Activated CD4-positive, alpha-beta T cell treated with anti-CD3 and anti-CD28 coated beads, Interleukin-2, Interleukin-4, amounts not matched to agents 100 ng/mL and 50 ng/mL, durations not matched to agents 16 hours and 8 hours (primary cell): ENCODE results near the gene CEP44.
"Not testable (repeated sequence)": the region's sequence is repeated elsewhere in the genome, so short reads cannot be mapped to it uniquely, and the experiment has no call there.

ENCODE experiments used
- DNase-seq: peaks from one replicate; pipeline ENCODE4 v3.0.0-alpha.2; 2020; ENCODE audit warnings: low spot score

The CEP44 gene

DNA sequence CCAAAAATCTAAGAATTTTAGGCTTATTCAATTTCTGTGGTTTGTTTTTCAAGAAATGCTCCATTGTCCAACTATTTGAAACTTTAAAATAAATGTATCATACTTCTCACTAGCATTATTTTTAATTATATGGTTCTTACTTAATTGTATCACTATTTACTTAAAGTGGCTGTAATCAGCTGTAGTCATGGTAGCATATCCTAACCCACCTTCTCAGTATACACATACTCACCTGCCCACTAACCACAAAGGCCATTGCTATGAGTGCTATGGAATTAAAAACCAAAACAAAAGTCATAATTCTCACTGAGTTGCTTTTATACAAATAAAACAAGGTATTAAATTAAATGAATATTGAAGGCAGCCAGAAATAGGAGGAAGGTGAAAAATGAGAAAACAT is 5.2 kb upstream of the CEP44 start:
- no peak for DNase-seq

DNA sequence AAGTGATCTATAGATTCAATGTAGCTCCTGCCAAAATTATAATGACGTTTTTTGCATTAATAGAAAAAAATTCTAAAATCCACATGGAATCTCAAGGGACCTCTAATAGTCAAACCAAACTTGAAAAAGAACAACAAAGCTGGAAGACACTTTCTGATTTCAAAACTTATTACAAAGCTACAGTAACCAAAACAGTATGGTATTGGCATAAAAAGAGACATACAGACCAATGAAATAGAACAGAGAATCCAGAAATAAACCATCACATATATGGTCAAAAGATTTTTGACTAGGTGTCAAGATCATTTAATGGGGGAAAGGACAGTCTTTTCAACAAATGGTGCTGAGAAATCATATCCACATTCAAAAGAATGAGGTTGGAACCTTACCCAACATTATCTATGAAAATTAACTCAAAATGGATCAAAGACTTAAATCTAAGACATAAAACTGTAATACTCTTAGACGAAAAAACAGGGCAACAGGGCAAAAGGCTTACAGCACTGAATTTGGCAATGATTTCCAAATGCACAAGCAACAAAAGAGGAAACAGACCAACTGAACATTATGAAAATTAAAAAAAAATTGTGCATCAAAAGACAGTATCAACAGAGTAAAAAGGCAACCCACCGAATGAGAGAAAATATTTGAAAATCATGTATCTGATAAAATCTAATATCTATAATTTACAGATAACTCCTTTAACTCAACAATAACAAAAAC is 4.1 kb upstream of the CEP44 start:
- no peak for DNase-seq

DNA sequence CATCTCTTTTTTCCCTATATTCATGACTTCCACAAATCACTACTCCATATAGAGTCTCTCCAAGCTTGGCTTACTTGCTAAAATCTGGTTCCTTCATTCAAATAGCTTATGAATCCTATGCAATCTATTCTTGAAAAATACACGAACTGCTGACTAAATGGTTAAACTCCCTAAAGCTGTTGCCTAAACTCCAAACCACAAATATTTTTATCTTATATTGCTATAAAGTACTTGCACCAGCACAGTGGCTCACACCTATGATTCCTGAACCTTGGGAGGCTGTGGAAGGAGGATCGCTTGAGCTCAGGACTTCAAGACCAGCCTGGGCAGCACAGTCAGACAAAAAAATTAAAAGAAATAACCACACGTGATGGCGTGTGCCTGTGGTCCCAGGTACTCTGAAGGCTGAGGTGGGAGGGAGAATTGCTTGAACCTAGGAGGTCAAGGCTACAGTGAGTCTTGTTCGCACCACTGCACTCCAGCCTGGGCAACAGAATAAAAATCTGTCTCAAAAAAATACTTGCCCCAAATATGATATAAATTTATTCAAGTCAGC is 2.5 kb upstream of the CEP44 start:
- DNase-seq: no peak

DNA sequence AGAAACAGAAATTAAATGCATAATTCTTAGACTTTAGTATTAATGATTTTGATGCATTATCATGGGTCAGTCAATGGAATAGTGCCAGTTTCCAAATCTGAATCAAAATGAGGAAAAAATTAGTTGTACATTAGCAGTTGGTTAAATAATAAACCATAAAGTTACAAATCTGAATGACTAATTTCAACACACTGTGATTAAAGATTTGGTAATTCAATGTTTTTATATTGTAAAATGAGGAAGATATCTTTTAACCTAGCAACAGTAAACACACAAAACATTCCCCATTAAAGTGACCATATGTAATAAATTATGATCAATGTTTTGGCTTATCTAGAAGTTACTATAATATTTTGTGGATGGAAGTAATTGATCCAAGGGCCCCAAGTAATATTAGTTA is 1.8 kb upstream of the CEP44 start:
- no peak for DNase-seq

DNA sequence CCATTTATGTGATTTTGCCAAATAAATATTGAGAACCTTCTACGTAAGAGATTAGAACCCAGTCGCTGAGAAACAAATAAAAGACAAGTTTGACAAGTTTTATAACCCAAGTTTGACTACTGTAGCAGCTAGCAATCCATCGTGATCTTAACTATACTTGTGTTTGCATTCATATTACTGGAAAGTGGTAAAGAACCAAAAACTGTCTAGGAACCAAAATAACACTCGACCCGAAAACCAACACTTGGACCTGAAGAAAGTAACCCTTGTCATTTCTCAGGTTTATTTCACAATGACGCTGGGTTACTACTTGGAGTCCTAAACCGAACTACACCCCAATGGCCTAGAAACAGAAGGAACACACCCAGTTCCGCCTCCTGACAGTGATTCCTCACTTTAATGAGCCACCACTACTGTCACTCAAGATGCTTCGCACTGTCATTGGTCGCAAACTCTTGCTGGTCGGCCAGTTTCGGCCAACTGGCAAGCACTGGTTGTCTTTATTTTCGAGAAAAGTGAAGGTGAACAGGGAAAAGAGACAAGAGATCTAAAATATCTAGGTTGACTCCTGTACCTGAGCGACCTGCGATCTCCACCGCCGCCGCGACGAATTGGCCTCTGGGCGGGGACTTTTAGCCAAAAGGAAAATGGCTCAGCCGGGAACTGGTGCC is 740 bp upstream of the CEP44 start:
- peak; percentile 90 for DNase-seq

DNA sequence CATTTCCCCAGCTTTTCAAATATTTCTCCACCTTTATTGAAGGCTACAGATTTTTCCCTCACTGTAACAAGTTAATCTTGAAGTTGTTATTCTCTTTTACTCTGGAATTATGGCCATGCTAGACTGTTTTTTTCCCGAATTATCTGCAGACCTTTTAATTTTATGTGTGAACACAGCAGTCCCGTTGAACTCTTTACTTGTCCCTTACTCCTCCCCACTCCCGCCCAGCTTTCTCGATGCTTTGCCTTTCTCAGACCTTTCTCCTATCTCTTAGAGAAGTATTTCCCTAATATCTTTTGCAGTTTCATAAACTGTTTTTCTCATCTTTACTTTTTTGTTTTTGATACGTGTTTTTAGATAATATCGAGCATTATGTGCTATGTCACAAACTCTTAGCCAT is 776 bp downstream of the CEP44 start:
- no peak for DNase-seq

DNA sequence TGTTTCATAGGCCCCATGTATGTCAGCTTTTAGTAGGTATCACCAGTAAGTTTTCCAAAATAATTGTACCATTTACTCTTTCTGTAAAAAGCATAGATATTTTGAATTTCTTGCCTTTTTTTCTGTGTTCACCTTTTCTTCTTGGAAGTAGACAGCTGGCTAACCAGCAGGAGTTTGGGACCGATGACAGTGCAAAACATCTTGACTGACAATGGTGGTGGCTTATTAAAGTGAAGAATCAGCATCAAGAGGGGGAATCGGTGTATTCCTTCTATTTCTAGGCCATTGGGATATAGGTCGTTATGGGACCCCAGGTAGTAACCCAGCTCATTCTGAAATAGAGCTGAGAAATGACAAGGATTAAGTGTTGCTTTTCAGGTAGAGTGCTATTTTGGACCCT is 3.2 kb downstream of the CEP44 start:
- no peak for DNase-seq

DNA sequence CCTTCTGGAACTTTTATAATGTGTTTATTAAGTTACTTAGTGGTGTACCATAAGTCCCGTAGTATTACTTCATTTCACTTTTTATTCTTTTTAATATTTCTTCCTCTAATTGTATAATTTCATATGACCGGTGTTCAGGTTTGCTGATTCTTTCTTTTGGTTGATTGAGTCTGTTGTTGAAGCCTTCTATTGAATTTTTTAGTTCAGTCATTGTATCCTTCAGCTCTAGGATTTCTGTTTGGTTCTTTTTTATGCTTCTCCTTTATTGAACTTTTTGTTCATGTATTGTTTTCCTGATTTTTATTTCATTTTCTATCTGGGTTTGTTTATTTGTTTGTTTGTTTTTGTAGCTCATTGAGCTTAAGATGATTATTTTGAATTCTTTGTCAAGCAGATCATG is 8.8 kb downstream of the CEP44 start:
- DNase-seq: no peak

DNA sequence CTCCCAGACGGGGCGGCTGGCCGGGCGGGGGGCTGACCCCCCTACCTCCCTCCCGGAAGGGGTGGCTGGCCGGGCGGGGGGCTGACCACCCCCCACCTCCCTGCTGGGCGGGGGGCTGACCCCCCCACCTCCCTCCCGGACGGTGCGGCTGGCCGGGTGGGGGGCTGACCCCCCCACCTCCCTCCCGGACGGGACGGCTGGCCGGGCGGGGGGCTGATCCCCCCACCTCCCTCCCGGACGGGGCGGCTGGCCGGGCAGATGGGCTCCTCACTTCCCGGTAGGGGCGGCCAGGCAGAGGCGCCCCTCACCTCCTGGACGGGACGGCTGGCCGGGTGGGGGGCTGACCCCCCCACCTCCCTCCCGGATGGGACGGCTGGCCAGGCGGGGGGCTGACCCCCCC is 10.9 kb downstream of the CEP44 start:
- DNase-seq: not testable (repeated sequence)

DNA sequence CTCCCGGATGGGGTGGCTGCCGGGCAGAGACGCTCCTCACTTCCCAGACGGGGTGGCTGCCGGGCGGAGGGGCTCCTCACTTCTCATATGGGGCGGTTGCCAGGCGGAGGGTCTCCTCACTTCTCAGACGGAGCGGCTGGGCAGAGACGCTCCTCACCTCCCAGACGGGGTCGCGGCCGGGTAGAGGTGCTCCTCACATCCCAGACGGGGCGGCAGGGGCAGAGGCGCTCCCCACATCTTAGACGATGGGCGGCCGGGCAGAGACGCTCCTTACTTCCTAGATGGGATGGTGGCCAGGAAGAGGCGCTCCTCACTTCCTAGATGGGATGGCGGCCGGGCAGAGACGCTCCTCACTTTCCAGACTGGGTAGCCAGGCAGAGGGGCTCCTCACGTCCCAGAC is 11.4 kb downstream of the CEP44 start:
- DNase-seq: not testable (repeated sequence)

DNA sequence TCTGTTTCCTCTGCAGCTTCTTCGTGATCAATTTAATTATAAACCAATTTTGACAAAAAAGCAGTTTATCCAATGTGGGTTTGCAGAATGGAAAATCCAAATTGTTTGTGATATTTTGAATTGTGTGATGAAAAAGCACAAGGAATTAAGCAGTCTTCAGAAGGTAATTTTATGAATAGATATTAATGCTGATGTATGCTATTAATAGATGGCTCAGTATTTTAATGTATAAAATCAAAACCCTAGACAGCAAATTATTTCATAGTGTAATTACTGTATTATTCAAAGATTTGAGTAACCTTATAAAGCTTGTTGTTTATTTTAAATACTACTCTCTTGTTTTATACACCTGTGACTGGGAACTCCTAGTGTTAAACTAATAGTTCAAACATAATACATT is 20.0 kb downstream of the CEP44 start:
- no peak for DNase-seq

DNA sequence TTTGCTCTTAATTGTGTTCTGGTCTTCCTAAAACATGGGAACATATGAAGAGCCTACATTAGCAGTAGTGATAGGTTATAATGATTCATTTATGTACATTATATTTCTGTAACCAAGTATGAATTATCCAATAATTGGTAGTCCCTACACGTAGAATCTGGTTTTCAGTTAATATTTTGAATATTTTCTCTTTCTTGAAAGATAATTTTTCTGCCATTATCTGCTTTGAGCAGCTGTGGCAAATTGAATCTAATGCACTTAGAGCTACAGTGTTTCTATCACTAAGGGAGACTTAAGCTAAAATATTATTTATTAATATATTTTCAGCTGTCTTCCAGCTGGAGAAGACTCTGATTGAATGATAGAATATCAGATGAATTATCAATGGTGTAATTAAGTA is 21.0 kb downstream of the CEP44 start:
- DNase-seq: no peak

DNA sequence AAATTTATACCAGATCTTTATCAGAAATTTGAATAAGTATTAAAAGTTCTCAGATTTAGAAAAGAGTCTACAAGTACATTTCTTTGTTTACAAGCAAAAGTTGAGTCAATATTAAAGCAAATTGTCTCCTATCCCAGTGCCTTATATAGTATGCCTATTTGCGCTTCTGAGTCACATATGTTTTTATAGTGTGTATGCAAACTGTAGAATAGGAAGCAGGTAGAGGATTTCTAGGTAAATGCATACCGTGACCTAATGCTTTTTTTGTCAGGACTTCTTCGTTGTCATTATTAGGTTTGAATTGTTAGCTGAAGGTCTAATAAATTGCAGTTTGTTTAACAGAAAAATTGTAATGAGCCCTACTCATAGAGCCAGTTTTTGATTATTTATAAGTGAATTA is 22.2 kb downstream of the CEP44 start:
- DNase-seq: no peak

DNA sequence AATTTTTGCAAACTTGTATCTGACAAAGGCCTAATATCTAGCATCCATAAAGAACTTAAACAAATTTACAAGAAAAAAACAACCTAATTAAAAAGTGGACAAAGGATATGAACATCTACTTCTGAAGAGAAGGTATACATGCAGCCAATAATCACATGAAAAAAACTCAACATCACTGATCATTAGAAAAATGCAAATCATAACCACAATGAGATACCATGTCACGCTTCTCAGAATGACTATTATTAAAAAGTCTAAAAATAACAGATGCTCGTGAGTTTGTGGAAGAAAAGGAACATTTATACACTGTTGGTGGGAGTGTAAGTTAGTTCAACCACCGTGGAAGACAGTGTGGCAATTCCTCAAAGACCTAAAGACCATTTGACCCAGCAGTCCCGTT is 24.0 kb downstream of the CEP44 start:
- DNase-seq: no peak

DNA sequence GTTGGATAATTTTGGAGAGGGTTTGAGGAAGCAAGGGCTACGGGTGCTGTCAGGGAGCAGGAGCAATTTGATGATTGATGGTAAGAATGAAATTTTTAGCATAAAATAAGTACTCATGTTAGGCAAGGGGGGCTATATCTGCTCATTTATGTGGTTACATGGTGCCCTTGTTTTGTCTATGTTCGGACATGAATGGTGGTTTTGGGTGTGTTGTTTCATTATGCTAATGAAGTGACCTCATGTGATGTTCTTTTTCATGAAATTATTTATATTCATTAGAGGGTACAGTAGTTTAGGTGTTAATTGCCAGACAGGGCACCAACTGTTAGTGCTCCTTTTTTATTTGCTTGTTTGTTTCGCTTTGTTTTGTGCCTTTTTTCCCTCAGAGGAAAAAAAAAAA is 29.3 kb downstream of the CEP44 start:
- DNase-seq: no peak

DNA sequence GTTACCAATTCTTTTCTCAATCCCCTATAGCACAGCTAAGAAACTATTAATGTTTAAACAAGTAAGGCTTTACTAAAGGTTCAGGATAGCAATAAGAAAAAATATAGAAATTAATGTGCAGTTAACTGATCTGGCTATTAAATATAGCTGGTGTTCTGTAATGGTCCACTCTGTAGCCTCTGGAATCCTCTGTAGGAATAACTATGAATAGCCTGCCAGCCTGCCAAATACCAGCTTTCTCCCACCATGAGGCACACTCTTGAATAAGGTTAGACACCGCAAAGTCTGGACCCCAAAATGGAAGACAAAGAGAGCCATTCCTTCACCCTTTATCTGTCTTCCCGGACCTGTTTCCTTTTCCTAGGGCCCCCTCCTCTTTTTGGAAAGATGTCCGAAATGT is 30.6 kb downstream of the CEP44 start:
- no peak for DNase-seq

DNA sequence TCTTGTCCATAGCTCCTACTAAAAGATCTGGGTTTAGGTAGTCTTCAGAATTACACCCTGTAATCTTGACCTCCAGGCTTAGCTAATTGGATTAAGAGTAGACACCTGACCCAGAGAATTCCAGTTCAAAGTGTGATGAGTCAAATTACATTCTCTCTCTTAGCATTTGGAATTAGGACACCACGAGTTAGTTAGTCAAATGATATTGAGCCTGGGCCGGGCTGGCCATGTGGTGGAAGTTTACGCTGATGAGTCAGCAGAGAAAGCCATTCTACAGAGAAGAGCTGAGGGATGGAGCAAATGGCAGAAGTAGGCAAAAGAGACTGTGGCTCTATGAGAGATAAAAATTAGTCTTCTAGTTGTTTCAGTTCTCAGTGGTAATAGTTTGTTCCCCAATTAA is 31.1 kb downstream of the CEP44 start:
- DNase-seq: no peak

DNA sequence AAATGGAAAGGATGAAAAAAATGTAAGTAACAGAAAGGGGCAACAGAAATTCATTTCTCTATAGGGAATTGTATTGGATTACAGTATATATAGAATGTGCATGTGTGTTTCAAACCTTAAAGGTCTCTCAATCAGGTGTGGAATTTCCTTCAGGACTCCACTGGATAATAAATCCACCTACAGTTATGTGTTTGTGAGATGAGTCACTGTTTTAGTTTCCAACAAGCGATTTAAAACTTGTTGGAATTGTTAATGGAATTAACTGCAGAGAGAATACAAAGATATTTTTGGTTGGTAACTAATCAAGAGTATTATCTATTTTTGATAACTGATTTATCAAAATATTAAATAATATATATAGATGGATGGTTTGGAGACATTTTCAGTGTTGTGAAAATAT is 32.8 kb downstream of the CEP44 start:
- DNase-seq: no peak

DNA sequence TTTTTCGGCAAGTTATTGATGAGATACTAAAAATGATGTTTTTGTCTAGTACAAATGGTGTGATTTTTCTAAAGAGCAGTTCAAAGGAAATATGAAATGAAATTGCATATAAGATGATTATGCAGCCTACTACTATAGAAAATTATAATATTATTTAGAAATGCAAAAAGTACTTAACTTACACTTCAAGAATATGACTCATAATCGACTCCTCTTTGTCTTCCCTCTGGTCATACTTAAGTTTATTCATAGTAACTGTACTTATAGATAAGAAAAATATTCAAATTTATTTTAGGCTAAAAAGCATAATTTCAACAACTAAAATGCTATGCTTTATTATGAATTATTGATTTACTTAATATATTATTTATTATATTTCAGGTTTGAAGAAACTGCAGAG is 33.2 kb downstream of the CEP44 start:
- DNase-seq: no peak

DNA sequence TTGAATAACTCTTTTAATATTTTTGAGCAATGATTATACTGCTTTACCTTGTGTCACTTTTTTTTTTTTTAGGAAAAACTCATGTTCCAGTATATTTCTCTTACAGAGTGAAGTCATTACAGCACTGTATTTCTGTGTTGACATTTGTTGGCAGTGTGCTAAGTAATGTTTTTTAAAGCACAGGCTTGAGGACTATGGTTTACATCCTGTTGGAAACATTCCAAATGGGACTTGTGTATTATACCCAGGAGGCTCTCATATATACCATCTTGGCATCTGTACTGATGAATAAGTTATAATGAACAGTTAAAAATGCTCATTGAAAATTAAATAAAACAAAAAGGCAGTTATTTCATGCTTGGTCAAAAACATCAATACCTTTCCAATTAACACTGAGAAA is 33.8 kb downstream of the CEP44 start:
- DNase-seq: no peak

DNA sequence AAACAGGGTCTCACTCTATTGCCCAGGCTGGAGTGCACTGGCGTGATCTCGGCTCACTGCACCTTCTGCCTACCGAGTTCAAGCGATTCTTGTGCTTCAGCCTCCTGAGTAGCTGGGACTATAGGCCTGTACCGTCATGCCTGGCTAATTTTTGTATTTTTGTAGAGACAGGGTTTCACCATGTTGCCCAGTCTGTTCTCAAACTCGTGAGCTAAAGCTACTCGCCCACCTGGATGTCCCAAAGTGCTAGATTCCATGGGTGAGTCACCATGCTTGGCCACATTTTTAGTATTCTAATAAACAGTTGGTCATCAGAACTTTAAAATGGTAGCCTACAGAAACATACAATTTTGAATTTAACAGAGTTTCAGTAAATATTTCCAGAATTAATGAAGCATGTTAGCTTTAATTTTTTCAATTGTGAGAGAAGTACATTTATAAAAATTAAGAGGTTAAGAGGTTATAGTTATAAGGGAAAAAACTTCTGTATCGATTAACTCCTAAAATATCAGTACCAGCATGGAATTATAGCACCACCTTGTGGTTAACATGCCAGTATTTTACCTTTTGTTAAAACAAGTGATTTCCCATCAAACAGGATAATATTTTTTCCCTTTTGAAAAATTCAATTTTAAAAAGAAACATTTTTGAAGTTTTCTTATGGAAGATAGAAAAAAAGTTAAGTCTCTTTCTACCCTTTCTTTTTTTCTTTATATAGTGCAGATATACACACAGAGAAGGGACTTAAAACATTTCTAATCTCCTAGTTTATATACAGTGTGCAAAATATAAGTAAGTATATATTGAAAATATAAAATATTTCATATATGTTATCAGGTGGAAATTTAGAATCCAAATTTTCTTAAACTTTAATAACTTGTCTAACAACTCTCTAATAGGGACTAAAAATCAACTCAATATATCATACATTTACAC is 35.4 kb downstream of the CEP44 start:
- DNase-seq: peak; percentile 36

DNA sequence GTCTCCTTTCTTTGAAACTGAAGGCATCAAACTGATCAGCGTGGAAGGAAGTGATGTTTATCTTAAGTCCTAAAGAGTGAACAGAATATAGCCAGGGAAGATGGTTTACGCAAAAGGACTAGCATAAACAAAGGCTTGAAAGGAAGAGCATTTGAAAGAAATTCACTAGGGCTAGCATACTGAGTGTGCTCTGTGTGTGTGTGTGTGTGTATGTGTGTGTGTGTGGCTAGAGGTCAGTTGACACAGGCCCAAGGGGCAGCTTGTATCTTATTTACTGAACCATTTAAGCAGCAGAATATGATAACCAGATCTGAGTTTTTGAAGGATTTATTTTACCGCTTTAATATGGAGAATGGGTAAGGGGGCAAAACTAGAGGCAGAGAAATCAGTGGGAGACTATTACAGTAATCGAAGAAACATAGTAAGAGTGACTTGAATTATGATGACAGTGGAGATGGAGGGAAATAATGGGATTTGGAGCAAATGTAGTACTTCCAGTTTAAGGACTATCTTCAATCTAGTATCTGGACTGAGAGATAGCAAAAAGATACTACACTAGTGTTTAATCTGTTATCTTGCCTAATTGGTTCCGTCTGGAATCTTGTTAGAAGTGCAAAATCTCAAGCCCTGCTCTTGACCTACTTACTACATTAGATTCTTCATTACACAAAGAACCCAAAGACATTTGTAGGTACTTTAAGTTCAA is 36.9 kb downstream of the CEP44 start:
- DNase-seq: no peak
